ENCODE measurements around the gene SLC17A2. TPM values are rescaled to one million over a fixed set of nuclear protein-coding genes. Genes with fewer than 3 reads are reported as not detected.
"Not testable (repeated sequence)": the region's sequence is repeated elsewhere in the genome, so short reads cannot be mapped to it uniquely, and the experiment has no call there.

The SLC17A2 gene
- polyA plus RNA-seq, 1 experiment, result not detected

- no peaks in the 10 kb centered on the region for H3K36me3 ChIP-seq (ENCODE audit: control insufficient read depth, insufficient read depth, low read length)
- POLR2A ChIA-PET, result no interaction called here
- no peak overlapping the region for H3K4me3 ChIP-seq (ENCODE audit: low read depth, low read length)
- TF ChIP-seq, protein P1, sequence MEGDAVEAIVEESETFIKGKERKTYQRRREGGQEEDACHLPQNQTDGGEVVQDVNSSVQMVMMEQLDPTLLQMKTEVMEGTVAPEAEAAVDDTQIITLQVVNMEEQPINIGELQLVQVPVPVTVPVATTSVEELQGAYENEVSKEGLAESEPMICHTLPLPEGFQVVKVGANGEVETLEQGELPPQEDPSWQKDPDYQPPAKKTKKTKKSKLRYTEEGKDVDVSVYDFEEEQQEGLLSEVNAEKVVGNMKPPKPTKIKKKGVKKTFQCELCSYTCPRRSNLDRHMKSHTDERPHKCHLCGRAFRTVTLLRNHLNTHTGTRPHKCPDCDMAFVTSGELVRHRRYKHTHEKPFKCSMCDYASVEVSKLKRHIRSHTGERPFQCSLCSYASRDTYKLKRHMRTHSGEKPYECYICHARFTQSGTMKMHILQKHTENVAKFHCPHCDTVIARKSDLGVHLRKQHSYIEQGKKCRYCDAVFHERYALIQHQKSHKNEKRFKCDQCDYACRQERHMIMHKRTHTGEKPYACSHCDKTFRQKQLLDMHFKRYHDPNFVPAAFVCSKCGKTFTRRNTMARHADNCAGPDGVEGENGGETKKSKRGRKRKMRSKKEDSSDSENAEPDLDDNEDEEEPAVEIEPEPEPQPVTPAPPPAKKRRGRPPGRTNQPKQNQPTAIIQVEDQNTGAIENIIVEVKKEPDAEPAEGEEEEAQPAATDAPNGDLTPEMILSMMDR (IDR thresholded peaks at IDR 0.05; ENCODE audit: insufficient read depth, low read depth, low read length), result no peak
- no peak for DNase-seq (ENCODE audit: low read depth)
- CTCF ChIA-PET, result no interaction called here
- no peaks in the 10 kb centered on the region for H3K27me3 ChIP-seq (ENCODE audit: control insufficient read depth, insufficient read depth, low read length)
These were observed 4.3 kb upstream of the SLC17A2 start for GRCh38 chr6:25934735-25935313.

DNA sequence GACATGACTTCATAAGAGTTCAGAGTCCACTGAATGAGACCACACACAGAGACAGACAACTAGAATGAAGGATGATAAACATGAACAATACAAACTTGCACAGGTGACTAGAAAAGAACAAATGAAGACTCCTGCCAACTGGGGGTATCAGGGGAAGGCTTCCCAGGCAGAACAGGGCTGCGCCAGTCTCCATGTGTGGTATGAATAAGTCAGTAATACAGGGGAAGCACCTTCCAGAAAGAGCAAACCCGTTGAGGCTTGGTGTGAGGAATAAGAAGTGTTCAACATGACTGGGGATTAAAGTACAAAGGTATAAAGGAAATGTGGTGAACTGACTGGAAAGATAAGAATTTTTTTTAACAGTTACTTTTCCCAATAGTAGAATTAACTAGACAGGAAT lies 3.7 kb upstream of the SLC17A2 start:
- TF ChIP-seq, protein P1 (IDR thresholded peaks at IDR 0.05; ENCODE audit: insufficient read depth, low read depth, low read length), result no peak
- CTCF ChIA-PET, result no interaction called here
- DNase-seq (ENCODE audit: low read depth), result no peak
- Histone ChIP-seq H3K27me3 (ENCODE audit: control insufficient read depth, insufficient read depth, low read length) (no peaks in the 10 kb centered on the region), H3K36me3 (ENCODE audit: control insufficient read depth, insufficient read depth, low read length) (no peaks in the 10 kb centered on the region), H3K4me3 (ENCODE audit: low read depth, low read length) (no peak overlapping the region)
- POLR2A ChIA-PET, result no interaction called here

DNA sequence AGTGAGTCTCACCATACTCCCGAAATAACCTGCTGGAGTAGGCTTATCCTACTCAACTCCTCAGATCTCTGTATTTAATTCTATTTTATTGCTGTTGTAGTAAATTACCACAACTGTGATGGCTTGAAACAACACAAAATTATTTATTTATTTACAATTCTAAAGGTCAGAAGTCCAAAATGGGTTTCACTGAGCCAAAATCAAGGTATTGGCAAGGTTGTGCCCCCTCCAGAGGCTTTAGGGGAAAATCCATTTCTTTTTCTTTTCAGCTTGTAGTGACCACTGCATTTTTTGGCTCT lies 869 bp upstream of the SLC17A2 start:
- no peaks in the 10 kb centered on the region for H3K27me3 ChIP-seq (ENCODE audit: control insufficient read depth, insufficient read depth, low read length)
- H3K36me3 ChIP-seq (ENCODE audit: control insufficient read depth, insufficient read depth, low read length), result no peaks in the 10 kb centered on the region
- TF ChIP-seq, protein P1 (IDR thresholded peaks at IDR 0.05; ENCODE audit: insufficient read depth, low read depth, low read length), result no peak
- ChIA-PET POLR2A (no interaction called here), CTCF (no interaction called here)
- no peak for DNase-seq (ENCODE audit: low read depth)
- no peak overlapping the region for H3K4me3 ChIP-seq (ENCODE audit: low read depth, low read length)

DNA sequence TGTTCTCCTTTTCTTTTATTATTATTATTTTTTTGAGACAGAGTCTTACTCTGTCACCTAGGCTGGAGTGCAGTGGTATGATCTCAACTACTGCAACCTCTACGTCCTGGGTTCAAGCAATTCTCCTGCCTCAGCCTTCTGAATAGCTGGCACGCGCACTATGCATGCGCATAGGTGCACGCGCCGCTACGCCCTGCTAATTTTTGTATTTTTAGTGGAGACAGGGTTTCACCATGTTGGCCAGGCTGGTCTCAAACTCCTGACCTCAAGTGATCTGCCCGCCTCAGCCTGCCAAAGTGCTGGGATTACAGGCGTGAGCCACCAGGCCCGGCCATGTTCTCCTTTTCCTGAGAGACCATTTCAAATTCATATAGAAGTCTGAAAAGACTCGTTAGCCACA lies 706 bp downstream of the SLC17A2 start:
- CTCF ChIA-PET; H3K27me3 ChIP-seq (ENCODE audit: control insufficient read depth, insufficient read depth, low read length): not testable (repeated sequence)

GRCh38 chr6:25928562-25929324 lies 1.7 kb downstream of the SLC17A2 start:
- Histone ChIP-seq H3K4me3 (ENCODE audit: low read depth, low read length) (no peak overlapping the region), H3K36me3 (ENCODE audit: control insufficient read depth, insufficient read depth, low read length) (no peaks in the 10 kb centered on the region), H3K27me3 (ENCODE audit: control insufficient read depth, insufficient read depth, low read length) (no peaks in the 10 kb centered on the region)
- CTCF ChIA-PET, result interaction anchor here (1.7 kb wide), 1 partner anchor 13 kb away, joined by 6 read pairs; no protein-coding TSS in a partner anchor
- no peak for DNase-seq (ENCODE audit: low read depth)
- TF ChIP-seq, protein P1 (IDR thresholded peaks at IDR 0.05; ENCODE audit: insufficient read depth, low read depth, low read length), result no peak
- POLR2A ChIA-PET, result no interaction called here

More for the DNA sequence above, 706 bp downstream of the SLC17A2 start:
- DNase-seq (ENCODE audit: low read depth); POLR2A ChIA-PET; H3K36me3 ChIP-seq (ENCODE audit: control insufficient read depth, insufficient read depth, low read length); H3K4me3 ChIP-seq (ENCODE audit: low read depth, low read length): not testable (repeated sequence)
